ENCODE data around the gene PARD3B. TPM values are rescaled to one million over a fixed set of nuclear protein-coding genes. Genes with fewer than 3 reads are reported as not detected.

Gene PARD3B
- total RNA-seq, 1 experiment from 2014 or later = 2.0 TPM

GRCh38 chr2:205612636-205613035 is 1067.4 kb downstream of the PARD3B start:
- DNase-seq (ENCODE audit: low read depth, low spot score) (no peak), ATAC-seq (no peak)
- TF ChIP-seq EZH2phosphoT487 (IDR thresholded peaks at IDR 0.05; ENCODE audit: borderline replicate concordance) (no peak), JUND (IDR thresholded peaks at IDR 0.05) (no peak), EZH2 (IDR thresholded peaks at IDR 0.05) (no peak), YY1 (IDR thresholded peaks at IDR 0.05; ENCODE audit: extremely low read depth, insufficient replicate concordance, low read depth, low read length) (no peak), SP1 (IDR thresholded peaks at IDR 0.05; ENCODE audit: low read depth) (no peak), EGR1 (IDR thresholded peaks at IDR 0.05; ENCODE audit: low read depth) (no peak), SRF (IDR thresholded peaks at IDR 0.05; ENCODE audit: low read depth) (no peak), CTCF (IDR thresholded peaks at IDR 0.05 in 2 of 3, conservative IDR thresholded peaks at IDR 0.05 in 1 of 3; ENCODE audit: borderline replicate concordance in 1 of 3, insufficient read depth in 1 of 3, low read depth in 2 of 3, low read length in 2 of 3) (no peak)
- TF ChIP-seq, protein P1, sequence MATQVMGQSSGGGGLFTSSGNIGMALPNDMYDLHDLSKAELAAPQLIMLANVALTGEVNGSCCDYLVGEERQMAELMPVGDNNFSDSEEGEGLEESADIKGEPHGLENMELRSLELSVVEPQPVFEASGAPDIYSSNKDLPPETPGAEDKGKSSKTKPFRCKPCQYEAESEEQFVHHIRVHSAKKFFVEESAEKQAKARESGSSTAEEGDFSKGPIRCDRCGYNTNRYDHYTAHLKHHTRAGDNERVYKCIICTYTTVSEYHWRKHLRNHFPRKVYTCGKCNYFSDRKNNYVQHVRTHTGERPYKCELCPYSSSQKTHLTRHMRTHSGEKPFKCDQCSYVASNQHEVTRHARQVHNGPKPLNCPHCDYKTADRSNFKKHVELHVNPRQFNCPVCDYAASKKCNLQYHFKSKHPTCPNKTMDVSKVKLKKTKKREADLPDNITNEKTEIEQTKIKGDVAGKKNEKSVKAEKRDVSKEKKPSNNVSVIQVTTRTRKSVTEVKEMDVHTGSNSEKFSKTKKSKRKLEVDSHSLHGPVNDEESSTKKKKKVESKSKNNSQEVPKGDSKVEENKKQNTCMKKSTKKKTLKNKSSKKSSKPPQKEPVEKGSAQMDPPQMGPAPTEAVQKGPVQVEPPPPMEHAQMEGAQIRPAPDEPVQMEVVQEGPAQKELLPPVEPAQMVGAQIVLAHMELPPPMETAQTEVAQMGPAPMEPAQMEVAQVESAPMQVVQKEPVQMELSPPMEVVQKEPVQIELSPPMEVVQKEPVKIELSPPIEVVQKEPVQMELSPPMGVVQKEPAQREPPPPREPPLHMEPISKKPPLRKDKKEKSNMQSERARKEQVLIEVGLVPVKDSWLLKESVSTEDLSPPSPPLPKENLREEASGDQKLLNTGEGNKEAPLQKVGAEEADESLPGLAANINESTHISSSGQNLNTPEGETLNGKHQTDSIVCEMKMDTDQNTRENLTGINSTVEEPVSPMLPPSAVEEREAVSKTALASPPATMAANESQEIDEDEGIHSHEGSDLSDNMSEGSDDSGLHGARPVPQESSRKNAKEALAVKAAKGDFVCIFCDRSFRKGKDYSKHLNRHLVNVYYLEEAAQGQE (IDR thresholded peaks at IDR 0.05; ENCODE audit: low read depth) = no peak
- ChIA-PET POLR2A (no interaction called here), CTCF (no interaction called here), RAD21 (ENCODE audit: low non-redundant PET in 1 of 2, low total read pairs in 2 of 2, uncharacterized antibody in 2 of 2, unreplicated experiment in 2 of 2) (no interaction called here)
- H2AFZ ChIP-seq (ENCODE audit: low read depth, low read length, poor library complexity, severe bottlenecking) = no peak overlapping the region
- no peak overlapping the region for H3K9ac ChIP-seq (ENCODE audit: low read length)
- no peak overlapping the region for H3K4me2 ChIP-seq (ENCODE audit: low read length)
- intact Hi-C loops (cut with micrococcal nuclease) = no loop called here
- H3K27me3 ChIP-seq (ENCODE audit: insufficient read depth, low read length) = peaks cover 41% of the 10 kb centered on the region
- no peaks in the 10 kb centered on the region for H3K9me3 ChIP-seq (ENCODE audit: control insufficient read depth in 1 of 2, insufficient read depth in 1 of 2, low read depth in 1 of 2, low read length in 2 of 2)
- H3K9me2 ChIP-seq (ENCODE audit: insufficient read depth) = no peaks in the 10 kb centered on the region
- H3K4me1 ChIP-seq (ENCODE audit: control insufficient read depth in 1 of 2, insufficient read depth in 2 of 2, low read length in 2 of 2) = no peaks in the 10 kb centered on the region
- no peaks in the 10 kb centered on the region for H4K20me1 ChIP-seq (ENCODE audit: insufficient read depth)
- no peaks in the 10 kb centered on the region for H3K79me2 ChIP-seq (ENCODE audit: insufficient read depth, low read length)
- no peak overlapping the region for H3K4me3 ChIP-seq (replicated peaks in 1 of 2; ENCODE audit: low read depth in 1 of 2, low read length in 2 of 2)
- no peak overlapping the region for H3K27ac ChIP-seq (ENCODE audit: low read depth, low read length)
- no TSS peak for BruUV-seq (replicated peaks)
- H3K36me3 ChIP-seq (ENCODE audit: control insufficient read depth in 1 of 2, insufficient read depth in 2 of 2, low read length in 2 of 2) = no peaks in the 10 kb centered on the region
